ENCODE measurements around the gene TCF12.

- TF ChIP-seq CTCF (IDR thresholded peaks at IDR 0.05), result no peak
- TF ChIP-seq REST (IDR thresholded peaks at IDR 0.05; ENCODE audit: insufficient read depth in 1 of 2, low read depth in 2 of 2, low read length in 1 of 2), result no peak
- no peak for TF ChIP-seq SIN3A (IDR thresholded peaks at IDR 0.05; ENCODE audit: borderline replicate concordance, insufficient read depth, low read depth, low read length)
- TF ChIP-seq POLR2AphosphoS5 (IDR thresholded peaks at IDR 0.05; ENCODE audit: low read depth, low read length), result no peak
Measured at GRCh38 chr15:57195326-57195725, 276.9 kb downstream of the TCF12 start.
